GM23338 (cell line): Measurements from ENCODE around the gene PPP1R12A. TPM values are rescaled to one million over a fixed set of nuclear protein-coding genes. Genes with fewer than 3 reads are reported as not detected.

ENCODE experiments used
- ATAC-seq: fragments of 200-7000 bp; cut with Tn5 transposase; 3 replicates; pipeline ENCODE4 v1.9.1; 2020
- DNase-seq: peaks from one replicate; pipeline ENCODE4 v3.0.0-alpha.2; 2015; ENCODE audit warnings: low spot score
- H2AFZ ChIP-seq: fragments of 200-600 bp; sonication (generic); 2 replicates; pipeline ENCODE4 v1.8.0; 2016; ENCODE audit warnings: antibody characterized with exemption, mild to moderate bottlenecking, moderate library complexity
- H3F3A ChIP-seq: fragments of 200-600 bp; sonication (generic); replicated peaks from 2 replicates; pipeline ENCODE4 v1.8.0; 2017; ENCODE audit warnings: antibody characterized with exemption, mixed run types, low read depth
- H3K27ac ChIP-seq: fragments of 200-600 bp; sonication (generic); 2 replicates; pipeline ENCODE4 v1.6.1; 2016; ENCODE audit warnings: low read depth
- H3K27me3 ChIP-seq: fragments of 200-600 bp; sonication (generic); 2 replicates; pipeline ENCODE4 v1.8.0; 2016; ENCODE audit warnings: mild to moderate bottlenecking, mixed run types, moderate library complexity; ENCODE audit not compliant: insufficient read depth
- H3K36me3 ChIP-seq: fragments of 200-600 bp; sonication (generic); 2 replicates; pipeline ENCODE4 v1.8.0; 2016; ENCODE audit warnings: mild to moderate bottlenecking; ENCODE audit not compliant: insufficient read depth
- H3K4me1 ChIP-seq: fragments of 200-600 bp; sonication (generic); 2 replicates; pipeline ENCODE4 v1.8.0; 2016; ENCODE audit warnings: mild to moderate bottlenecking, moderate library complexity; ENCODE audit not compliant: insufficient read depth
- H3K4me2 ChIP-seq: fragments of 200-600 bp; sonication (generic); 2 replicates; pipeline ENCODE4 v1.7.1; 2017; ENCODE audit warnings: mixed run types
- H3K4me3 ChIP-seq: fragments of 200-600 bp; sonication (generic); 2 replicates; pipeline ENCODE4 v1.6.1; 2016; ENCODE audit warnings: mixed run types
- H3K79me2 ChIP-seq: fragments of 200-600 bp; sonication (generic); replicated peaks from 2 replicates; pipeline ENCODE4 v1.8.0; 2017; ENCODE audit warnings: mild to moderate bottlenecking; ENCODE audit not compliant: insufficient read depth
- H3K9me2 ChIP-seq: fragments of 200-600 bp; sonication (generic); 2 replicates; pipeline ENCODE4 v1.8.0; 2017; ENCODE audit not compliant: insufficient read depth
- H4K20me1 ChIP-seq: fragments of 200-600 bp; sonication (generic); replicated peaks from 2 replicates; pipeline ENCODE4 v1.8.0; 2017; ENCODE audit warnings: mild to moderate bottlenecking; ENCODE audit not compliant: insufficient read depth
- H3K27ac Mint-ChIP-seq: 2 replicates; pipeline ENCODE4 v1.8.0; 2020; ENCODE audit warnings: inconsistent platforms, mild to moderate bottlenecking, moderate library complexity, mixed read lengths
- H3K27me3 Mint-ChIP-seq: 3 replicates; pipeline ENCODE4 v1.8.0; 2022; ENCODE audit warnings: low read depth, mild to moderate bottlenecking, moderate library complexity, mixed read lengths, inconsistent platforms; ENCODE audit not compliant: insufficient read depth, poor library complexity
- H3K36me3 Mint-ChIP-seq: 3 replicates; pipeline ENCODE4 v1.8.0; 2021; ENCODE audit warnings: low read depth, mild to moderate bottlenecking, inconsistent platforms, moderate library complexity, mixed read lengths
- H3K4me1 Mint-ChIP-seq: 3 replicates; pipeline ENCODE4 v1.8.0; 2020; ENCODE audit warnings: mild to moderate bottlenecking, inconsistent platforms, mixed read lengths
- H3K4me3 Mint-ChIP-seq: 3 replicates; pipeline ENCODE4 v1.8.0; 2021; ENCODE audit warnings: moderate library complexity, mild to moderate bottlenecking, inconsistent platforms, mixed read lengths
- H3K9me3 Mint-ChIP-seq: 3 replicates; pipeline ENCODE4 v1.8.0; 2020; ENCODE audit warnings: moderate library complexity, mild to moderate bottlenecking, inconsistent platforms, mixed read lengths
- POLR2AphosphoS5 ChIP-seq: IDR thresholded peaks from 2 replicates; pipeline ENCODE4 v1.6.1; 2016; ENCODE audit warnings: antibody characterized with exemption, low read depth
- ZNF331 ChIP-seq: fragments of 250-450 bp; sonication (Bioruptor Pico); IDR thresholded peaks from 2 replicates; pipeline ENCODE4 v1.5.0; 2020; ENCODE audit warnings: low read depth, mild to moderate bottlenecking, moderate library complexity
- polyA plus RNA-seq: library from polyadenylated mRNA; unstranded; fragments of >200 nt; fragmentation: Nextera tagmentation; extraction: Ambion mirVana; gene quantifications from 2 replicates; pipeline ENCODE4 v1.2.1, GENCODE V29; 2016
- total RNA-seq: library from RNA; depleted of rRNA; stranded (reverse); fragments of >200 nt; shearing (Covaris generic); gene quantifications from 2 replicates; pipeline ENCODE4 v1.2.3, GENCODE V29; 2014
- TF ChIP-seq, protein P1 (sequence below): IDR thresholded peaks from one replicate; pipeline ENCODE4 v1.6.1; 2018; ENCODE audit warnings: antibody characterized with exemption; ENCODE audit not compliant: unreplicated experiment
- TF ChIP-seq, protein P2 (sequence below): fragments of 250-450 bp; sonication (Bioruptor Pico); IDR thresholded peaks from 2 replicates; pipeline ENCODE4 v1.5.0; 2020; ENCODE audit warnings: mild to moderate bottlenecking, moderate library complexity
- TF ChIP-seq, protein P3 (sequence below), 2 experiments: fragments of 200-600 bp in 1 of 2; sonication (generic) in 1 of 2; conservative IDR thresholded peaks; 2 replicates each; pipeline versions ENCODE4 v1.5.1 to v1.6.1; 2016 to 2017; ENCODE audit warnings: antibody characterized with exemption in 2 of 2, low read depth in 2 of 2, mild to moderate bottlenecking in 2 of 2, moderate library complexity in 1 of 2

PPP1R12A gene
- total and polyA plus RNA-seq, 2 experiments from 2014 or later, result 91.6 to 146 TPM

GRCh38 chr12:79830440-79830839 lies 104.5 kb downstream of the PPP1R12A start (continued):
- TF ChIP-seq, protein P1, sequence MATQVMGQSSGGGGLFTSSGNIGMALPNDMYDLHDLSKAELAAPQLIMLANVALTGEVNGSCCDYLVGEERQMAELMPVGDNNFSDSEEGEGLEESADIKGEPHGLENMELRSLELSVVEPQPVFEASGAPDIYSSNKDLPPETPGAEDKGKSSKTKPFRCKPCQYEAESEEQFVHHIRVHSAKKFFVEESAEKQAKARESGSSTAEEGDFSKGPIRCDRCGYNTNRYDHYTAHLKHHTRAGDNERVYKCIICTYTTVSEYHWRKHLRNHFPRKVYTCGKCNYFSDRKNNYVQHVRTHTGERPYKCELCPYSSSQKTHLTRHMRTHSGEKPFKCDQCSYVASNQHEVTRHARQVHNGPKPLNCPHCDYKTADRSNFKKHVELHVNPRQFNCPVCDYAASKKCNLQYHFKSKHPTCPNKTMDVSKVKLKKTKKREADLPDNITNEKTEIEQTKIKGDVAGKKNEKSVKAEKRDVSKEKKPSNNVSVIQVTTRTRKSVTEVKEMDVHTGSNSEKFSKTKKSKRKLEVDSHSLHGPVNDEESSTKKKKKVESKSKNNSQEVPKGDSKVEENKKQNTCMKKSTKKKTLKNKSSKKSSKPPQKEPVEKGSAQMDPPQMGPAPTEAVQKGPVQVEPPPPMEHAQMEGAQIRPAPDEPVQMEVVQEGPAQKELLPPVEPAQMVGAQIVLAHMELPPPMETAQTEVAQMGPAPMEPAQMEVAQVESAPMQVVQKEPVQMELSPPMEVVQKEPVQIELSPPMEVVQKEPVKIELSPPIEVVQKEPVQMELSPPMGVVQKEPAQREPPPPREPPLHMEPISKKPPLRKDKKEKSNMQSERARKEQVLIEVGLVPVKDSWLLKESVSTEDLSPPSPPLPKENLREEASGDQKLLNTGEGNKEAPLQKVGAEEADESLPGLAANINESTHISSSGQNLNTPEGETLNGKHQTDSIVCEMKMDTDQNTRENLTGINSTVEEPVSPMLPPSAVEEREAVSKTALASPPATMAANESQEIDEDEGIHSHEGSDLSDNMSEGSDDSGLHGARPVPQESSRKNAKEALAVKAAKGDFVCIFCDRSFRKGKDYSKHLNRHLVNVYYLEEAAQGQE, result no peak
- TF ChIP-seq, protein P2, sequence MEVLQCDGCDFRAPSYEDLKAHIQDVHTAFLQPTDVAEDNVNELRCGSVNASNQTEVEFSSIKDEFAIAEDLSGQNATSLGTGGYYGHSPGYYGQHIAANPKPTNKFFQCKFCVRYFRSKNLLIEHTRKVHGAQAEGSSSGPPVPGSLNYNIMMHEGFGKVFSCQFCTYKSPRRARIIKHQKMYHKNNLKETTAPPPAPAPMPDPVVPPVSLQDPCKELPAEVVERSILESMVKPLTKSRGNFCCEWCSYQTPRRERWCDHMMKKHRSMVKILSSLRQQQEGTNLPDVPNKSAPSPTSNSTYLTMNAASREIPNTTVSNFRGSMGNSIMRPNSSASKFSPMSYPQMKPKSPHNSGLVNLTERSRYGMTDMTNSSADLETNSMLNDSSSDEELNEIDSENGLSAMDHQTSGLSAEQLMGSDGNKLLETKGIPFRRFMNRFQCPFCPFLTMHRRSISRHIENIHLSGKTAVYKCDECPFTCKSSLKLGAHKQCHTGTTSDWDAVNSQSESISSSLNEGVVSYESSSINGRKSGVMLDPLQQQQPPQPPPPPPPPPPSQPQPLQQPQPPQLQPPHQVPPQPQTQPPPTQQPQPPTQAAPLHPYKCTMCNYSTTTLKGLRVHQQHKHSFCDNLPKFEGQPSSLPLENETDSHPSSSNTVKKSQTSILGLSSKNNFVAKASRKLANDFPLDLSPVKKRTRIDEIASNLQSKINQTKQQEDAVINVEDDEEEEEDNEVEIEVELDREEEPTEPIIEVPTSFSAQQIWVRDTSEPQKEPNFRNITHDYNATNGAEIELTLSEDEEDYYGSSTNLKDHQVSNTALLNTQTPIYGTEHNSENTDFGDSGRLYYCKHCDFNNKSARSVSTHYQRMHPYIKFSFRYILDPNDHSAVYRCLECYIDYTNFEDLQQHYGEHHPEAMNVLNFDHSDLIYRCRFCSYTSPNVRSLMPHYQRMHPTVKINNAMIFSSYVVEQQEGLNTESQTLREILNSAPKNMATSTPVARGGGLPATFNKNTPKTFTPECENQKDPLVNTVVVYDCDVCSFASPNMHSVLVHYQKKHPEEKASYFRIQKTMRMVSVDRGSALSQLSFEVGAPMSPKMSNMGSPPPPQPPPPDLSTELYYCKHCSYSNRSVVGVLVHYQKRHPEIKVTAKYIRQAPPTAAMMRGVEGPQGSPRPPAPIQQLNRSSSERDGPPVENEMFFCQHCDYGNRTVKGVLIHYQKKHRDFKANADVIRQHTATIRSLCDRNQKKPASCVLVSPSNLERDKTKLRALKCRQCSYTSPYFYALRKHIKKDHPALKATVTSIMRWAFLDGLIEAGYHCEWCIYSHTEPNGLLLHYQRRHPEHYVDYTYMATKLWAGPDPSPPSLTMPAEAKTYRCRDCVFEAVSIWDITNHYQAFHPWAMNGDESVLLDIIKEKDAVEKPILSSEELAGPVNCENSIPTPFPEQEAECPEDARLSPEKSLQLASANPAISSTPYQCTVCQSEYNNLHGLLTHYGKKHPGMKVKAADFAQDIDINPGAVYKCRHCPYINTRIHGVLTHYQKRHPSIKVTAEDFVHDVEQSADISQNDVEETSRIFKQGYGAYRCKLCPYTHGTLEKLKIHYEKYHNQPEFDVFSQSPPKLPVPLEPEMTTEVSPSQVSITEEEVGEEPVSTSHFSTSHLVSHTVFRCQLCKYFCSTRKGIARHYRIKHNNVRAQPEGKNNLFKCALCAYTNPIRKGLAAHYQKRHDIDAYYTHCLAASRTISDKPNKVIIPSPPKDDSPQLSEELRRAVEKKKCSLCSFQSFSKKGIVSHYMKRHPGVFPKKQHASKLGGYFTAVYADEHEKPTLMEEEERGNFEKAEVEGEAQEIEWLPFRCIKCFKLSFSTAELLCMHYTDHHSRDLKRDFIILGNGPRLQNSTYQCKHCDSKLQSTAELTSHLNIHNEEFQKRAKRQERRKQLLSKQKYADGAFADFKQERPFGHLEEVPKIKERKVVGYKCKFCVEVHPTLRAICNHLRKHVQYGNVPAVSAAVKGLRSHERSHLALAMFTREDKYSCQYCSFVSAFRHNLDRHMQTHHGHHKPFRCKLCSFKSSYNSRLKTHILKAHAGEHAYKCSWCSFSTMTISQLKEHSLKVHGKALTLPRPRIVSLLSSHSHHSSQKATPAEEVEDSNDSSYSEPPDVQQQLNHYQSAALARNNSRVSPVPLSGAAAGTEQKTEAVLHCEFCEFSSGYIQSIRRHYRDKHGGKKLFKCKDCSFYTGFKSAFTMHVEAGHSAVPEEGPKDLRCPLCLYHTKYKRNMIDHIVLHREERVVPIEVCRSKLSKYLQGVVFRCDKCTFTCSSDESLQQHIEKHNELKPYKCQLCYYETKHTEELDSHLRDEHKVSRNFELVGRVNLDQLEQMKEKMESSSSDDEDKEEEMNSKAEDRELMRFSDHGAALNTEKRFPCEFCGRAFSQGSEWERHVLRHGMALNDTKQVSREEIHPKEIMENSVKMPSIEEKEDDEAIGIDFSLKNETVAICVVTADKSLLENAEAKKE (CRISPR knock-in tag), result no peak

DNA sequence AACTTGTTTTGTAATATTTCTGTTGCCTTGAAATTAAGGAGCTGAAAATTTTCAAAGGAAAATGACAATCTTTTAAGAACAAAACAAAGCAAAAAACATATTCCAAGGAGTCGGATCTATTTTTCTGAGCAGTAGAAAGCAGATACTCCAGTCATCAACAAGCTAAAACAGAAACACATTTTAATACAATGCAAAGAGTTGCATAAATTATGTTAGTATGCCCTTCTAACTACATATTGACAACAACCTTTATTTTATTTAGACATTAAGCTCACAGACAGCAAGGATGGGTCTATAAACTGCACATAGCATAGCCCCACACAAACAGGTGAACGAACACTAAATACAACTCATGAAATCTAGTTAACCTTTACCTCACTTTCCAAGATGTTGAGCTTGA lies 106.0 kb downstream of the PPP1R12A start:
- H3K4me3 ChIP-seq, result no peak overlapping the region
- H3K27ac ChIP-seq, result no peak overlapping the region
- no peaks in the 10 kb centered on the region for H3K36me3 Mint-ChIP-seq
- no peaks in the 10 kb centered on the region for H3K27me3 ChIP-seq
- peaks cover 6% of the 10 kb centered on the region; the same call in 1 of the 2 replicates for H3K4me1 ChIP-seq
- peaks cover 2% of the 10 kb centered on the region for H3K27me3 Mint-ChIP-seq
- DNase-seq, result no peak
- H3K36me3 ChIP-seq, result no peaks in the 10 kb centered on the region
- no peaks in the 10 kb centered on the region for H3F3A ChIP-seq
- no peak for ATAC-seq
- no peaks in the 10 kb centered on the region for H3K9me2 ChIP-seq
- H3K9me3 Mint-ChIP-seq, result no peaks in the 10 kb centered on the region
- H4K20me1 ChIP-seq, result no peaks in the 10 kb centered on the region
- H2AFZ ChIP-seq, result no peak overlapping the region
- no peak overlapping the region for H3K4me2 ChIP-seq
- peaks cover 11% of the 10 kb centered on the region; the same call in 2 of the 3 replicates for H3K4me1 Mint-ChIP-seq
- no peak overlapping the region; the same call in 1 of the 2 replicates for H3K27ac Mint-ChIP-seq
- H3K79me2 ChIP-seq, result 0 out of 2 replicates have a peak, but pooled peaks cover 7% of the 10 kb centered on the region
- H3K4me3 Mint-ChIP-seq, result no peak overlapping the region
- TF ChIP-seq POLR2AphosphoS5, result no peak
- TF ChIP-seq, protein P3, sequence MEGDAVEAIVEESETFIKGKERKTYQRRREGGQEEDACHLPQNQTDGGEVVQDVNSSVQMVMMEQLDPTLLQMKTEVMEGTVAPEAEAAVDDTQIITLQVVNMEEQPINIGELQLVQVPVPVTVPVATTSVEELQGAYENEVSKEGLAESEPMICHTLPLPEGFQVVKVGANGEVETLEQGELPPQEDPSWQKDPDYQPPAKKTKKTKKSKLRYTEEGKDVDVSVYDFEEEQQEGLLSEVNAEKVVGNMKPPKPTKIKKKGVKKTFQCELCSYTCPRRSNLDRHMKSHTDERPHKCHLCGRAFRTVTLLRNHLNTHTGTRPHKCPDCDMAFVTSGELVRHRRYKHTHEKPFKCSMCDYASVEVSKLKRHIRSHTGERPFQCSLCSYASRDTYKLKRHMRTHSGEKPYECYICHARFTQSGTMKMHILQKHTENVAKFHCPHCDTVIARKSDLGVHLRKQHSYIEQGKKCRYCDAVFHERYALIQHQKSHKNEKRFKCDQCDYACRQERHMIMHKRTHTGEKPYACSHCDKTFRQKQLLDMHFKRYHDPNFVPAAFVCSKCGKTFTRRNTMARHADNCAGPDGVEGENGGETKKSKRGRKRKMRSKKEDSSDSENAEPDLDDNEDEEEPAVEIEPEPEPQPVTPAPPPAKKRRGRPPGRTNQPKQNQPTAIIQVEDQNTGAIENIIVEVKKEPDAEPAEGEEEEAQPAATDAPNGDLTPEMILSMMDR (conservative IDR thresholded peaks at IDR 0.05; ENCODE audit: low read depth in 2 of 2), result no peak
- TF ChIP-seq ZNF331 (CRISPR knock-in tag), result no peak
